Nephron (organoid): Measurements from ENCODE around the gene E2F1.

Source experiments
- H3K27ac Mint-ChIP-seq, 3 experiments: 2 replicates each; pipeline ENCODE4 v1.8.0; 2020; ENCODE audit warnings: mixed read lengths in 3 of 3, mild to moderate bottlenecking in 2 of 3, moderate library complexity in 1 of 3
- H3K27me3 Mint-ChIP-seq: 2 replicates; pipeline ENCODE4 v1.8.0; 2021; ENCODE audit warnings: low read depth, mild to moderate bottlenecking, moderate library complexity, mixed read lengths
- H3K36me3 Mint-ChIP-seq: 2 replicates; pipeline ENCODE4 v1.8.0; 2020; ENCODE audit warnings: low read depth, mixed read lengths
- H3K4me1 Mint-ChIP-seq: 2 replicates; pipeline ENCODE4 v1.8.0; 2020; ENCODE audit warnings: mixed read lengths
- H3K4me3 Mint-ChIP-seq, 3 experiments: 2 replicates each; pipeline ENCODE4 v1.8.0; 2020; ENCODE audit warnings: mild to moderate bottlenecking in 3 of 3, mixed read lengths in 3 of 3, moderate library complexity in 2 of 3
- H3K9me3 Mint-ChIP-seq: 2 replicates; pipeline ENCODE4 v1.8.0; 2020; ENCODE audit warnings: mixed read lengths
- CTCF ChIP-seq, 3 experiments: fragments of 200-600 bp; sonication (generic); IDR thresholded peaks; one replicate each; pipeline ENCODE4 v1.5.0; 2021; ENCODE audit warnings: antibody characterized with exemption in 3 of 3; ENCODE audit not compliant: unreplicated experiment in 3 of 3

E2F1 gene

GRCh38 chr20:33725607-33726264 lies 39.6 kb upstream of the E2F1 start:
- Mint-ChIP-seq H3K4me1 (no peaks in the 10 kb centered on the region), H3K9me3 (no peaks in the 10 kb centered on the region), H3K27me3 (peaks cover 3% of the 10 kb centered on the region), H3K4me3 (no peak overlapping the region), H3K27ac (no peak overlapping the region), H3K36me3 (no peaks in the 10 kb centered on the region)
- no peak for TF ChIP-seq CTCF (IDR thresholded peaks at IDR 0.05; ENCODE audit: unreplicated experiment in 3 of 3)

GRCh38 chr20:33724439-33725094 lies 38.4 kb upstream of the E2F1 start:
- TF ChIP-seq CTCF (IDR thresholded peaks at IDR 0.05; ENCODE audit: unreplicated experiment in 3 of 3), result no peak
- Mint-ChIP-seq H3K36me3 (no peaks in the 10 kb centered on the region), H3K9me3 (no peaks in the 10 kb centered on the region), H3K27ac (no peak overlapping the region), H3K4me3 (no peak overlapping the region), H3K27me3 (peaks cover 3% of the 10 kb centered on the region), H3K4me1 (no peaks in the 10 kb centered on the region)

- no peak overlapping the region for H3K27ac Mint-ChIP-seq
- no peak overlapping the region for H3K4me3 Mint-ChIP-seq
- no peaks in the 10 kb centered on the region for H3K9me3 Mint-ChIP-seq
- peaks cover 3% of the 10 kb centered on the region for H3K27me3 Mint-ChIP-seq
- no peaks in the 10 kb centered on the region for H3K36me3 Mint-ChIP-seq
- H3K4me1 Mint-ChIP-seq, result no peaks in the 10 kb centered on the region
- no peak for TF ChIP-seq CTCF (IDR thresholded peaks at IDR 0.05; ENCODE audit: unreplicated experiment in 3 of 3)
These were observed 35.4 kb upstream of the E2F1 start for GRCh38 chr20:33721391-33722140.

DNA sequence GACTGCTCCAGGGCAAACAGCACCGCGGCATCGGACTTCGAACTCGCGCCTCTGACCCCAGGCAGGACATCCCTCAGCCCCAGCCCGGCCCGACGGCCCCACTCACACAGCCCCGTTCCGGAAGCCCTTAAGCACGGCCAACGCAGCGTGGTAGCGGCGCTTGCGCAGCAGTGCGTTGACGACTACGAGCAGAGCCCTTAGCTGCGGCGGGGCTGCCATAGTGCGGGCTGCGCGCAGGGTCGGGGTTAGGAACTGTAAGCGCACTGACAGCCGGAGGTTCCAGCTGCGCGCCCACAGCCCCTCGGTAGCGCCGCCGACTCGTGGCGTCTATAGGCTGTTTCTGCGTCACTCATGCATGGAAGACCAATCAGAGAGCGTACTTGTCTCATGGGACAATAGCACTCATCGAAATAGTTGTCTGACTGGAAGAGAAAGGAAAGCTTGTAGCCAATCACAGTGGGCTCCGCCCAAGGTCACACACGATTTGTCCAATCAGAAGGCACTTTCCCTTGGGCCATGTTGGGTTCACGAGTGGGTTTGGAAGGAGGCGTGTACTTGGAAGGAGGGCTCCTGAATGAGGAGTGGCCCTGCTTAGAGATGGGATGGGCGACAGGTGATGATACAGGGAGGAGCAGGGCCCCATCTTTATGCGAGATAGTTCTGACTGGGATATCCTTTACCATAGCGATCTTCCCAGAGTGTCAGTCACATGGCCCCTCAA lies 34.0 kb upstream of the E2F1 start, which contains the start of gene PXMP4:
PXMP4 (minus strand) TSS at position 322 of the 721 bp plus-strand sequence; CDS start at position 219, 103 bp downstream.
- H3K9me3 Mint-ChIP-seq, result no peaks in the 10 kb centered on the region
- no peaks in the 10 kb centered on the region for H3K36me3 Mint-ChIP-seq
- H3K4me1 Mint-ChIP-seq, result no peaks in the 10 kb centered on the region
- H3K4me3 Mint-ChIP-seq, result peak within 1 kb of the TSS; percentile 76 to 81 (median 79)
- TF ChIP-seq CTCF (IDR thresholded peaks at IDR 0.05; ENCODE audit: unreplicated experiment in 3 of 3), result no peak
- no peaks in the 10 kb centered on the region for H3K27me3 Mint-ChIP-seq
- peak within 1 kb of the TSS in 1 of 3 experiments; percentile 48 for H3K27ac Mint-ChIP-seq

DNA sequence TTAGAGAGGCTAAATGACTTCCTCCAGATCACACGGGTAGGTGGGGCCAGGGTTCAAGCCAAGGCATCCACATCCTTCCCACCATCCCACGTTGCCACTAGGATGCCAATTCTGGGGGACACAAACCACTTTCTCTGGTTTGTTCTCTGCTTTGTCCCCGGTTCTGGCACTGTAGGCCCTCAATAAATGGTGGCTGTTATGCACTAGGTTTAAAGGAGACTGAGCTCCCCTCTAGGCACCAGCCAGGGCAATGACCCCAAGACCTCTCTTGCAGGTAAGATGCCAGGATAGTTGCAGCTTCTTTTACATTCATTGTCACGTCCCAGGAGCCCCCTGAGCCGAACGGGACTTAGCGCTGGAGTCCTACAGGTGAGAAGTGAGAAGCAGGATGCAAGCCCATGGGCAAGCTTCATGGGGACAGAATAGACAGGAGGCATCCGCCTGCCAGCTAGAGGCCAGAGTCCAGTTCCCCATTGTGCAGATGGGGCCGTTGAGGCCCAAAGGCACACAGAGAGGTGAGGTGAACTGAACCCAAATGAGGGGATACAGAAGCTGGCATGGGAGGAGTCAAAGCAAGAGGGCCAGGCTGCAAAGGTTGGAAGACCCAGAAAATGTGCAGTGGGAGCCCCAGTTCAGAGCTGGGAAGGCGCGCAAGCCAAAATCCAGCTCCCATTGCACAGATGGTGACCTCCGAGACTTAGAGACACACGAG lies 33.2 kb upstream of the E2F1 start:
- Mint-ChIP-seq H3K27ac (no peak overlapping the region), H3K27me3 (no peaks in the 10 kb centered on the region), H3K9me3 (no peaks in the 10 kb centered on the region), H3K36me3 (no peaks in the 10 kb centered on the region), H3K4me3 (peak overlapping the region; percentile 76 to 81 (median 79)), H3K4me1 (no peaks in the 10 kb centered on the region)
- TF ChIP-seq CTCF (IDR thresholded peaks at IDR 0.05; ENCODE audit: unreplicated experiment in 3 of 3), result no peak
